ENCODE results near the gene ITGA1.
"Not testable (repeated sequence)": the region's sequence is repeated elsewhere in the genome, so short reads cannot be mapped to it uniquely, and the experiment has no call there.

The ITGA1 gene

GRCh38 chr5:52809884-52810283, 22.2 kb downstream of the ITGA1 start:
- DNase-seq (ENCODE audit: extremely low read depth, low read depth), result no peak
- H3K4me3 ChIP-seq (replicated peaks; ENCODE audit: low read depth, low read length), result no peak overlapping the region

DNA sequence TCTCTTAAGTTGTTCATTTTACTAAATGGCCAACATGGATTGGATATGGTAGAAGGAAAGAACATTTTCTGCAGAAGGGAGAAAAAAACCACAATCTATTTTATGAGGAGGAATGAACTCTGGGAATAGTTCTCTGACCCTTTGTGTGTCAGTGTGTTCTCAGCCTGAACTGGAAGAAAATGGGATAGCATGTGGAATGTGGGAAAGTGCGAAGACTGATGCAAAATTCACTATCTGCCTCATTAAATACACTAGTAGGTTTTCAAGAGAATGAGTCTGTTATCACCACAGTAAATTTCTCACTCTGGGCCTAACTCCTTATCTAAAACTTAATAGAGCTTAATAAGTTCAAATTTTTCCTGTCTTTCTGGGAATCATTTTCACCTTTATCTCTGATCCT, 22.7 kb downstream of the ITGA1 start:
- no peak overlapping the region for H3K4me3 ChIP-seq (replicated peaks; ENCODE audit: low read depth, low read length)
- no peak for DNase-seq (ENCODE audit: extremely low read depth, low read depth)
- TF ChIP-seq, protein P1, sequence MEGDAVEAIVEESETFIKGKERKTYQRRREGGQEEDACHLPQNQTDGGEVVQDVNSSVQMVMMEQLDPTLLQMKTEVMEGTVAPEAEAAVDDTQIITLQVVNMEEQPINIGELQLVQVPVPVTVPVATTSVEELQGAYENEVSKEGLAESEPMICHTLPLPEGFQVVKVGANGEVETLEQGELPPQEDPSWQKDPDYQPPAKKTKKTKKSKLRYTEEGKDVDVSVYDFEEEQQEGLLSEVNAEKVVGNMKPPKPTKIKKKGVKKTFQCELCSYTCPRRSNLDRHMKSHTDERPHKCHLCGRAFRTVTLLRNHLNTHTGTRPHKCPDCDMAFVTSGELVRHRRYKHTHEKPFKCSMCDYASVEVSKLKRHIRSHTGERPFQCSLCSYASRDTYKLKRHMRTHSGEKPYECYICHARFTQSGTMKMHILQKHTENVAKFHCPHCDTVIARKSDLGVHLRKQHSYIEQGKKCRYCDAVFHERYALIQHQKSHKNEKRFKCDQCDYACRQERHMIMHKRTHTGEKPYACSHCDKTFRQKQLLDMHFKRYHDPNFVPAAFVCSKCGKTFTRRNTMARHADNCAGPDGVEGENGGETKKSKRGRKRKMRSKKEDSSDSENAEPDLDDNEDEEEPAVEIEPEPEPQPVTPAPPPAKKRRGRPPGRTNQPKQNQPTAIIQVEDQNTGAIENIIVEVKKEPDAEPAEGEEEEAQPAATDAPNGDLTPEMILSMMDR (IDR thresholded peaks at IDR 0.05; ENCODE audit: low read depth, low read length, missing control alignments), result no peak

More at GRCh38 chr5:52809884-52810283, 22.2 kb downstream of the ITGA1 start:
- TF ChIP-seq, protein P1 (IDR thresholded peaks at IDR 0.05; ENCODE audit: low read depth, low read length, missing control alignments), result no peak

- no peak overlapping the region for H3K4me3 ChIP-seq (replicated peaks; ENCODE audit: low read depth, low read length)
- TF ChIP-seq, protein P1 (IDR thresholded peaks at IDR 0.05; ENCODE audit: low read depth, low read length, missing control alignments), result no peak
- DNase-seq (ENCODE audit: extremely low read depth, low read depth), result no peak
Observed at GRCh38 chr5:52811067-52811749, 23.5 kb downstream of the ITGA1 start.

GRCh38 chr5:52814352-52815148, 26.8 kb downstream of the ITGA1 start:
- DNase-seq (ENCODE audit: extremely low read depth, low read depth), result no peak
- TF ChIP-seq, protein P1 (IDR thresholded peaks at IDR 0.05; ENCODE audit: low read depth, low read length, missing control alignments), result no peak

DNA sequence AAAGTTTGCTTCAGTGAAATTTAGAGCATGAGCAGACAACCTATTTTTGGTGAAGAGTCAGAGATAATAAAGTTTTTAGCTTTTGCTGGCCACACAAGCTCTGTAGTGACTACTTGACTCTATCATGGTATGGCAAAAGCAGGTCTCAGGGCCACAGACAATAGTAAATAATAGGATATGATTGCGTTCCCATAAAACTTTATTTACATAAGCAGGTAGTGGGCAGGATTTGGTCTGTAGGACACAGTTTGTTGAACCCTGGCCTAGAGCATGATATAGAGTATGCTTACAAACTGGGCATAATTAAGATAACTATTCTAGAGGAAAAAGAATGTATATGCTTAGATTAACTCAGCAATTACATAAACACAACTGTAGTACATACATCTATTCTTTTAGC, 30.1 kb downstream of the ITGA1 start:
- no peak overlapping the region for H3K4me3 ChIP-seq (replicated peaks; ENCODE audit: low read depth, low read length)
- TF ChIP-seq, protein P1 (IDR thresholded peaks at IDR 0.05; ENCODE audit: low read depth, low read length, missing control alignments), result no peak
- no peak for DNase-seq (ENCODE audit: extremely low read depth, low read depth)

More at GRCh38 chr5:52814352-52815148, 26.8 kb downstream of the ITGA1 start:
- H3K4me3 ChIP-seq (replicated peaks; ENCODE audit: low read depth, low read length), result no peak overlapping the region

DNA sequence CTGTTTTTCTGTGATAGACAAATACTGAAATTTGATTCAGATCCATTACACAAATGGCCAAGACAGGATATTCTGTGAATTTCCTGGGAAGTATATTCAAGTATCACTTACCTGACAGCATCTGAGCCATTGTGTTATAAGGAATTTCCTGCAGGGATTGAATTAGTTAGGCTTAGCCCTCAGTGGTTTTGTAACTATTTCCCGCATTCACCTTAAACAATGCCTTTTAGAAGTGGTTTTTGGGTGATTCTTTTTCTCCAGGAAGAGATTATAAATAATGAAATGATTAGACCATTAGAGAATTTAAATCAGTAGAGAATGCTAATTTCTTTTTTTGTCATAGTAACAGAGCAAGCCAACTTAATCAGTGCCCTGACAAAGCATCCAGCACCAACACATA, 30.6 kb downstream of the ITGA1 start:
- TF ChIP-seq, protein P1 (IDR thresholded peaks at IDR 0.05; ENCODE audit: low read depth, low read length, missing control alignments), result no peak
- DNase-seq (ENCODE audit: extremely low read depth, low read depth), result no peak
- H3K4me3 ChIP-seq (replicated peaks; ENCODE audit: low read depth, low read length), result no peak overlapping the region

DNA sequence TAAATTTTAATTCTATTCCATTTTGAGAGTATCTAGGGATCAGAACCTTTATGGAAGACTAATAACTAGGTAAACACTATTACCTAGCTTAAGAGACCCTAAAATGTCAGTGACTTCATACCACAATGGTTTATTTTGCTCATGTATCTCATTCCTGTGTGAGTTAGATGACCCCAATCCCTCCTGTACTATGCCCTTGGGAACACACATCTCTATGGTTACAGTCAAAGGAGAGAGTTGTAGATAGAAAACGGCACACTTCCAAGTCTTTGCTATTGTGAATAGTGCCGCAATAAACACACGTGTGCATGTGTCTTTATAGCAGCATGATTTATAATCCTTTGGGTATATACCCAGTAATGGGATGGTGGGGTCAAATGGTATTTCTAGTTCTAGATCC, 31.1 kb downstream of the ITGA1 start:
- not testable (repeated sequence) for DNase-seq (ENCODE audit: extremely low read depth, low read depth); H3K4me3 ChIP-seq (replicated peaks; ENCODE audit: low read depth, low read length)
